CD4-positive, alpha-beta T cell (primary cell): ENCODE results near the gene ZBTB7C. TPM values are rescaled to one million over a fixed set of nuclear protein-coding genes. Genes with fewer than 3 reads are reported as not detected.

Experiments used
- ATAC-seq: fragments of 200-7000 bp; cut with Tn5 transposase; one replicate; pipeline ENCODE4 v1.10.0; 2022; ENCODE audit warnings: mild to moderate bottlenecking; ENCODE audit not compliant: poor library complexity
- CTCF ChIA-PET: fragments of 350-600 bp; sonication (Branson Sonifier 250); formaldehyde crosslinking; loops from one replicate; lab custom pipeline; 2021; ENCODE audit warnings: antibody characterized with exemption, inconsistent platforms; lab: Charles Lee
- POLR2A ChIA-PET: fragments of 350-600 bp; sonication (Branson Sonifier 250); formaldehyde crosslinking; loops from one replicate; lab custom pipeline; 2021; ENCODE audit warnings: antibody characterized with exemption, inconsistent platforms; lab: Charles Lee
- DNase-seq, 14 experiments: peaks; one replicate each; pipeline ENCODE4 v3.0.0-alpha.2; 2013 to 2020; ENCODE audit warnings: mixed read lengths in 2 of 14
- H3K27ac ChIP-seq, 2 donors: one replicate each; pipeline versions ENCODE4 v1.5.1 to v1.7.0; 2013; ENCODE audit warnings: low read length in 2 of 2, low read depth in 1 of 2, mild to moderate bottlenecking in 1 of 2
- H3K27me3 ChIP-seq, 2 experiments: 1 replicate in 1 of 2; 2 replicates in 1 of 2; pipeline versions ENCODE4 v1.6.1 to v1.7.0; 2013; ENCODE audit warnings: low read length in 2 of 2, control low read depth in 1 of 2, mild to moderate bottlenecking in 1 of 2, moderate library complexity in 1 of 2; ENCODE audit not compliant: insufficient read depth in 2 of 2, control insufficient read depth in 1 of 2
- H3K36me3 ChIP-seq: one replicate; pipeline ENCODE4 v1.6.1; 2013; ENCODE audit warnings: low read length, control low read depth; ENCODE audit not compliant: insufficient read depth
- H3K4me1 ChIP-seq: one replicate; pipeline ENCODE4 v1.6.1; 2013; ENCODE audit warnings: low read length, control low read depth; ENCODE audit not compliant: insufficient read depth
- H3K4me3 ChIP-seq: one replicate; pipeline ENCODE4 v1.5.1; 2013; ENCODE audit warnings: mild to moderate bottlenecking, low read length, moderate library complexity
- H3K9me3 ChIP-seq, 2 experiments: 1 replicate in 1 of 2; 2 replicates in 1 of 2; pipeline versions ENCODE4 v1.6.1 to v1.7.0; 2013; ENCODE audit warnings: low read length in 2 of 2, mild to moderate bottlenecking in 2 of 2, control low read depth in 1 of 2, moderate library complexity in 1 of 2; ENCODE audit not compliant: control insufficient read depth in 1 of 2, insufficient read depth in 1 of 2
- H3K27ac Mint-ChIP-seq: one replicate; pipeline ENCODE4 v1.8.0; 2020; ENCODE audit warnings: mixed read lengths
- H3K27me3 Mint-ChIP-seq: one replicate; pipeline ENCODE4 v1.8.0; 2021; ENCODE audit warnings: mixed read lengths
- H3K36me3 Mint-ChIP-seq: one replicate; pipeline ENCODE4 v1.8.0; 2021; ENCODE audit warnings: low read depth, mixed read lengths
- H3K4me1 Mint-ChIP-seq: one replicate; pipeline ENCODE4 v1.8.0; 2021; ENCODE audit warnings: low read depth, mixed read lengths
- H3K4me3 Mint-ChIP-seq: one replicate; pipeline ENCODE4 v1.8.0; 2020; ENCODE audit warnings: mild to moderate bottlenecking, mixed read lengths
- H3K9me3 Mint-ChIP-seq: one replicate; pipeline ENCODE4 v1.8.0; 2020; ENCODE audit warnings: mixed read lengths
- intact Hi-C, 2 experiments: fragments of 100-400 bp; cut with DNase I in 1 of 2; cut with micrococcal nuclease in 1 of 2; formaldehyde crosslinking; loops; one replicate each; pipeline versions ENCODE4 v1.15.1 to v1.9.0; 2023 to 2025; cut with DNase I, micrococcal nuclease
- total RNA-seq, 174 experiments: library from RNA in 2 of 174; stranded (reverse) in 2 of 174; gene quantifications; one replicate each; pipeline ENCODE4 v1.2.3 and lab custom pipeline; 2021 to 2026
- TF ChIP-seq, protein P1 (sequence below): fragments of 200-600 bp; IDR thresholded peaks from one replicate; pipeline ENCODE4 v1.8.0; 2022; ENCODE audit warnings: antibody characterized with exemption, mild to moderate bottlenecking

Gene ZBTB7C
- total RNA-seq, 2 experiments from 2014 or later: not detected

DNA sequence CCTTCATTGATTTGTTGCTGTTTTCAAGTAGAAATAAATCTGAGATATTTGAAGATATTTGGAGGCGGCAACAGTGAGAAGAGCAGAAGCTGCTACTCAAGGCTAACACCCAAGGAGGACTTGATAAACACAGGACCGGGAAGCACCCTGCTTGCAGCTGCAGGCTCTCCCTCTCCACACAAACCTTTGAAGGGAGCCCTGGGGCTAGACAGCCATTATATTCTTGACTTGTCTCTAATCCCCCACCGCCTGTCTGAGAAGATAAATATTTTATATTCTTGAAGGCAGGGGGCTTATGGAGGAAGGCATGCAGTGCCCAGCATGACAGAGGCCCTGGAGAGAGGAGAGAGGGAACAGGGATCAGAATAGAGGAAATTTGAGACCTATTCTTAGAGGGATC lies 427.9 kb downstream of the ZBTB7C start:
- Histone ChIP-seq H3K27ac (no peak overlapping the region), H3K4me3 (no peak overlapping the region), H3K27me3 (no peaks in the 10 kb centered on the region), H3K36me3 (no peaks in the 10 kb centered on the region), H3K9me3 (no peaks in the 10 kb centered on the region), H3K4me1 (peaks cover 2% of the 10 kb centered on the region)
- H3K27ac Mint-ChIP-seq: no peak overlapping the region
- TF ChIP-seq, protein P1, sequence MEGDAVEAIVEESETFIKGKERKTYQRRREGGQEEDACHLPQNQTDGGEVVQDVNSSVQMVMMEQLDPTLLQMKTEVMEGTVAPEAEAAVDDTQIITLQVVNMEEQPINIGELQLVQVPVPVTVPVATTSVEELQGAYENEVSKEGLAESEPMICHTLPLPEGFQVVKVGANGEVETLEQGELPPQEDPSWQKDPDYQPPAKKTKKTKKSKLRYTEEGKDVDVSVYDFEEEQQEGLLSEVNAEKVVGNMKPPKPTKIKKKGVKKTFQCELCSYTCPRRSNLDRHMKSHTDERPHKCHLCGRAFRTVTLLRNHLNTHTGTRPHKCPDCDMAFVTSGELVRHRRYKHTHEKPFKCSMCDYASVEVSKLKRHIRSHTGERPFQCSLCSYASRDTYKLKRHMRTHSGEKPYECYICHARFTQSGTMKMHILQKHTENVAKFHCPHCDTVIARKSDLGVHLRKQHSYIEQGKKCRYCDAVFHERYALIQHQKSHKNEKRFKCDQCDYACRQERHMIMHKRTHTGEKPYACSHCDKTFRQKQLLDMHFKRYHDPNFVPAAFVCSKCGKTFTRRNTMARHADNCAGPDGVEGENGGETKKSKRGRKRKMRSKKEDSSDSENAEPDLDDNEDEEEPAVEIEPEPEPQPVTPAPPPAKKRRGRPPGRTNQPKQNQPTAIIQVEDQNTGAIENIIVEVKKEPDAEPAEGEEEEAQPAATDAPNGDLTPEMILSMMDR: no peak
- no peaks in the 10 kb centered on the region for H3K9me3 Mint-ChIP-seq
- CTCF ChIA-PET: no interaction called here
- no peaks in the 10 kb centered on the region for H3K36me3 Mint-ChIP-seq
- no peaks in the 10 kb centered on the region for H3K4me1 Mint-ChIP-seq
- H3K27me3 Mint-ChIP-seq: no peaks in the 10 kb centered on the region
- H3K4me3 Mint-ChIP-seq: no peak overlapping the region
- no peak for DNase-seq
- no peak for ATAC-seq
- POLR2A ChIA-PET: interaction anchor here (0.8 kb wide), 1 partner anchor 11 kb away, joined by 3 read pairs; no protein-coding TSS in a partner anchor
- intact Hi-C loops: no loop called here

DNA sequence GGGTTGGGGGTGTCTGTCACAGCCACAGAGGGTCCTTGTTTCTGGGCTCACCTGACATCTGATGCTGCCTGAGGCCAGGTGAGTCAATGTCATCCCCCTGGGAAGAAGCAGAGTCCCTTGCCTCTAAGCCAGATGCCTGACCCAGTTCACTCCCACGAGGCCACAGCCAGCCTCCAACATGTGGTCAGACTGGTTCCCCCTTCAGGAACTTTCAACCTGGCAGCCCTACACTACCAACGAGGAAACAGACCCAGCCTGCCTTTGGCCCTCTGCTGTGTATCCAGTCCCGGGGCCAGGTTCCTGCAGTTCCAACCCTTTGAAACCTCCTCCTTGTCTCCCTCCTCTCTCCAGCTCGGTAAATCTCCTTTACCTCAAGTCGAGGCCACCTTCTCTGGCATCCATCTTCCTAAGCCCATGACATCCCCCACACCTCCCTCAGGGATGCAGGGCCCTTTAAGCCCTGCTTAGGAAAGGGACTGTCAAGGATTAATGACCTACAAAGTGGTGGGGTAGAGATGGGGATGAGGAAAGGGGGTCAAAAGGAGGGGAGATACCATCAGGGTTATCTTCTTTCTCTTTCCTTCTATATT lies 429.5 kb downstream of the ZBTB7C start:
- H3K27ac Mint-ChIP-seq: no peak overlapping the region
- Histone ChIP-seq H3K27ac (no peak overlapping the region), H3K4me1 (no peaks in the 10 kb centered on the region), H3K9me3 (no peaks in the 10 kb centered on the region), H3K36me3 (no peaks in the 10 kb centered on the region), H3K4me3 (no peak overlapping the region), H3K27me3 (no peaks in the 10 kb centered on the region)
- TF ChIP-seq, protein P1: no peak
- no peaks in the 10 kb centered on the region for H3K27me3 Mint-ChIP-seq
- H3K36me3 Mint-ChIP-seq: no peaks in the 10 kb centered on the region
- CTCF ChIA-PET: no interaction called here
- H3K9me3 Mint-ChIP-seq: no peaks in the 10 kb centered on the region
- DNase-seq: no peak
- no peak for ATAC-seq
- intact Hi-C loops: no loop called here
- no peaks in the 10 kb centered on the region for H3K4me1 Mint-ChIP-seq
- POLR2A ChIA-PET: no interaction called here
- H3K4me3 Mint-ChIP-seq: no peak overlapping the region

DNA sequence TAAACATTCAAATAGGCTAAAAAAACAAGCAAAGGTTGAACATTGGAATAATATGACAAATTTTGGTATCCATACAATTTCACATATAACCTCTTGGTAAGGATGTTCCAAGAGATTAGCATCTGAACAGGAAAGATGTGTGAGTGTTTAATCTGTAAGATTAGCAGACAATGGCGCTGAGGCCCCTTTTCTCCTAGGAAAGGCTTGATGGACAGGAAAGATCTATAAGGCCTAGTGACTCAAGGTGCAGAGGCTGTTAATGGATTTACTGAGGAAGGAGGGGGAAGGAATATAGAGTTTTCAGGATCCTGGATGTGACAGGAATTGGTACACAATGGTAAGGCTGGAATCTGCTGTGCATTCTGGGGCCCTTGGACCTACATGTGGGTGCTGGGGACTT lies 430.6 kb downstream of the ZBTB7C start:
- POLR2A ChIA-PET: no interaction called here

More for the DNA sequence above, 430.6 kb downstream of the ZBTB7C start:
- H3K36me3 Mint-ChIP-seq: no peaks in the 10 kb centered on the region
- CTCF ChIA-PET: no interaction called here
- ATAC-seq (no peak), DNase-seq (no peak)
- Histone ChIP-seq H3K9me3 (no peaks in the 10 kb centered on the region), H3K36me3 (no peaks in the 10 kb centered on the region), H3K4me3 (no peak overlapping the region), H3K4me1 (no peaks in the 10 kb centered on the region), H3K27me3 (no peaks in the 10 kb centered on the region), H3K27ac (no peak overlapping the region)
- intact Hi-C loops: no loop called here
- no peak overlapping the region for H3K27ac Mint-ChIP-seq
- H3K9me3 Mint-ChIP-seq: no peaks in the 10 kb centered on the region
- TF ChIP-seq, protein P1: no peak
- H3K27me3 Mint-ChIP-seq: peaks cover 2% of the 10 kb centered on the region
- no peaks in the 10 kb centered on the region for H3K4me1 Mint-ChIP-seq
- H3K4me3 Mint-ChIP-seq: no peak overlapping the region
